Activated CD4-positive, alpha-beta memory T cell treated with anti-CD3 and anti-CD28 coated beads for 36 hours (primary cell): Measurements from ENCODE around the gene RNF225. TPM values are rescaled to one million over a fixed set of nuclear protein-coding genes. Genes with fewer than 3 reads are reported as not detected.

ENCODE experiments used
- CTCF ChIA-PET: fragments of 350-600 bp; sonication (Branson Sonifier 250); formaldehyde crosslinking; loops from one replicate; lab custom pipeline; 2021; ENCODE audit warnings: antibody characterized with exemption, inconsistent platforms; lab: Charles Lee
- POLR2A ChIA-PET: fragments of 350-600 bp; sonication (Branson Sonifier 250); formaldehyde crosslinking; loops from one replicate; lab custom pipeline; 2021; ENCODE audit warnings: antibody characterized with exemption; lab: Charles Lee
- DNase-seq: peaks from one replicate; pipeline ENCODE4 v3.0.0-alpha.2; 2020
- H3K27ac Mint-ChIP-seq: one replicate; pipeline ENCODE4 v1.8.0; 2021; ENCODE audit warnings: mixed read lengths
- H3K27me3 Mint-ChIP-seq: one replicate; pipeline ENCODE4 v1.8.0; 2021; ENCODE audit warnings: mixed read lengths
- H3K36me3 Mint-ChIP-seq: one replicate; pipeline ENCODE4 v1.8.0; 2021; ENCODE audit warnings: mixed read lengths
- H3K4me1 Mint-ChIP-seq: one replicate; pipeline ENCODE4 v1.8.0; 2021; ENCODE audit warnings: low read depth, mixed read lengths
- H3K4me3 Mint-ChIP-seq: one replicate; pipeline ENCODE4 v1.8.0; 2021; ENCODE audit warnings: mild to moderate bottlenecking, mixed read lengths
- H3K9me3 Mint-ChIP-seq: one replicate; pipeline ENCODE4 v1.8.0; 2021; ENCODE audit warnings: mixed read lengths
- intact Hi-C: fragments of 100-400 bp; cut with micrococcal nuclease; formaldehyde crosslinking; loops from one replicate; pipeline ENCODE4 v1.15.1; 2023
- total RNA-seq, 2 experiments: library from RNA; stranded (reverse); gene quantifications; one replicate each; pipeline ENCODE4 v1.2.3, GENCODE V29; 2021

The RNF225 gene
- total RNA-seq, 2 experiments from 2014 or later = 0.21 to 0.31 TPM

DNA sequence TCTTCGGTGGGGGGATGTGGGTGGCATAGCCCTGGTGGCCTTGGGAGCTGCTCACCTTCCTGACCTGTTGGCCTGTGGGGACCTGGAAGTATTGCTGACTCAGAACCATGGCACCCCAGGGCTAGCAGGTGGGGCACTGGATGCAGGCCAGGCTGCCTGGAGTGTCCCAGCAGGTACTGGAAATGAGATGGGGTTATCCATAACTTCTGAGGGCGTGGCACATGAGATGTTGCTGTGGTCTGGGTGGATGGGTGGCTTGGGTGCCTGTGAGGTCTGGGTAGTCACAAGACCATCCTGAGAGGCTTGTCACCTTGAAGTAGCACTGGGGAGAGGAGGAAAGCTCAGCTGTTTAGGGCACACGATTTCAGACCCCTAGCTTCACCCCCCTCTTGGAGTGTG is 636 bp upstream of the RNF225 start:
- no peak for DNase-seq
- intact Hi-C loops = no loop called here
- H3K4me3 Mint-ChIP-seq = no peak overlapping the region
- H3K36me3 Mint-ChIP-seq = peaks cover 47% of the 10 kb centered on the region
- POLR2A ChIA-PET = interaction anchor here (0.9 kb wide), 1 partner anchor 94 kb away, joined by 3 read pairs; no protein-coding TSS in a partner anchor
- H3K27me3 Mint-ChIP-seq = peaks cover 3% of the 10 kb centered on the region
- no peaks in the 10 kb centered on the region for H3K9me3 Mint-ChIP-seq
- peaks cover 21% of the 10 kb centered on the region for H3K4me1 Mint-ChIP-seq
- CTCF ChIA-PET = interaction anchor here (0.6 kb wide), 1 partner anchor 19 kb away, joined by 3 read pairs; no protein-coding TSS in a partner anchor
- H3K27ac Mint-ChIP-seq = no peak overlapping the region

DNA sequence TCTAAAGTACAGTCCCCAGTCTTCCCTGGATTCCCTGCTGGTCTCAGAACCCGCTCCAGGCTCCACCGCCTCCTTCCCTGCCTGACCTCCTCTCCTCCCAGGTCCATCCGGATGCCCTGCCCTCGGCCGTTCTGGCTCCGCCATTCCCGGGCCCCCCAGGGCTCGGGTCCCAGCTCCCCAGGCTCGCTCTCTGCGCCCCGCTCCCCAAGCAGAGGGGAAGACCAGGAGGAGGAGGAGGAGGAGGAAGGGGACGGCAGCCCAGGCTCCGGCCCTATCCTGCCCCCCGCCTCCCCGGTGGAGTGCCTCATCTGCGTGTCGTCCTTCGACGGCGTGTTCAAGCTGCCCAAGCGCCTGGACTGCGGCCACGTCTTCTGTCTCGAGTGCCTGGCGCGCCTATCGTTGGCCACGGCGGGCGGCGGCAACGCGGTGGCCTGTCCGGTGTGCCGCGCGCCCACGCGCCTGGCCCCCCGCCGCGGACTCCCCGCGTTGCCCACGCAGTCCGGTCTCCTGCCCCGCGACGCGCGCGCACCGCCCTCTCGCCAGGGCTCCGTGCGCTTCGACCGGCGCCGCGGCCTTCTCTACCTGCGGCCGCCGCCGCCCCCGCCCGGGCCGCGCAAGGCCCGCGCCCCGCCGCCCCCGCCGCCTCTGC is 647 bp downstream of the RNF225 start:
- no peak overlapping the region for H3K4me3 Mint-ChIP-seq
- ChIA-PET POLR2A (no interaction called here), CTCF (interaction anchor here (1.0 kb wide), 1 partner anchor 118 kb away, joined by 4 read pairs; no protein-coding TSS in a partner anchor)
- intact Hi-C loops = no loop called here
- H3K4me1 Mint-ChIP-seq = peaks cover 22% of the 10 kb centered on the region
- H3K9me3 Mint-ChIP-seq = no peaks in the 10 kb centered on the region
- H3K36me3 Mint-ChIP-seq = peaks cover 38% of the 10 kb centered on the region
- H3K27ac Mint-ChIP-seq = no peak overlapping the region
- no peak for DNase-seq
- peaks cover 3% of the 10 kb centered on the region for H3K27me3 Mint-ChIP-seq

- POLR2A ChIA-PET = no interaction called here
- H3K4me3 Mint-ChIP-seq = no peak overlapping the region
- no peak overlapping the region for H3K27ac Mint-ChIP-seq
- peaks cover 35% of the 10 kb centered on the region for H3K36me3 Mint-ChIP-seq
- intact Hi-C loops = no loop called here
- H3K27me3 Mint-ChIP-seq = peaks cover 3% of the 10 kb centered on the region
- H3K4me1 Mint-ChIP-seq = peaks cover 22% of the 10 kb centered on the region
- CTCF ChIA-PET = no interaction called here
- H3K9me3 Mint-ChIP-seq = no peaks in the 10 kb centered on the region
- no peak for DNase-seq
Observed at GRCh38 chr19:58396691-58397532, 1.5 kb downstream of the RNF225 start.

- POLR2A ChIA-PET = no interaction called here
Observed at GRCh38 chr19:58397533-58398037, 2.1 kb downstream of the RNF225 start.

DNA sequence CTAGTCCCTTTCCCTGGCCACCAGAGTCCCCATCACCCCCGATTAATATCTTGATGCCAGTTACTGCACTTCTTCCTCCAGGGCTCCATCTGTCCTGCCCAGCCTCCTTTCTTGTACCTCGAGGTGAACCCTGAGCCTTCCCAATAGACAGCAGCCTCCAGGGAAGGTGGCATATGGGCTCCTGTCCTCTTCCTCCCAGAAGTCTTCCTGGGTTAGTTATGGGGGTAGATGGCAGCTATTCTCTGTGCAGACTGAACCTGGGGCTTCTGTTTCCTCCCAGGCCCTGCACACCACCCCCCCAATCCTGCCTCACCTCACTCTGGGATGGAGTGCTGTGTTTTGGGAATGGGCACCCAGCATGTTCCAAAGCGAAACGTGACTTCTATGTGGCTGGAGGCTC is 2.6 kb downstream of the RNF225 start:
- Mint-ChIP-seq H3K27ac (no peak overlapping the region), H3K4me1 (peaks cover 20% of the 10 kb centered on the region), H3K36me3 (peaks cover 26% of the 10 kb centered on the region), H3K4me3 (no peak overlapping the region), H3K9me3 (no peaks in the 10 kb centered on the region), H3K27me3 (peaks cover 3% of the 10 kb centered on the region)
- intact Hi-C loops = no loop called here
- POLR2A ChIA-PET = no interaction called here
- CTCF ChIA-PET = no interaction called here
- no peak for DNase-seq

More at GRCh38 chr19:58397533-58398037, 2.1 kb downstream of the RNF225 start:
- DNase-seq = no peak
- Mint-ChIP-seq H3K9me3 (no peaks in the 10 kb centered on the region), H3K27me3 (peaks cover 3% of the 10 kb centered on the region), H3K4me1 (peaks cover 22% of the 10 kb centered on the region), H3K36me3 (peaks cover 31% of the 10 kb centered on the region), H3K4me3 (no peak overlapping the region), H3K27ac (no peak overlapping the region)
- intact Hi-C loops = no loop called here
- CTCF ChIA-PET = no interaction called here

- Mint-ChIP-seq H3K36me3 (peaks cover 21% of the 10 kb centered on the region), H3K4me1 (peaks cover 18% of the 10 kb centered on the region), H3K4me3 (no peak overlapping the region), H3K27ac (no peak overlapping the region), H3K27me3 (peaks cover 3% of the 10 kb centered on the region), H3K9me3 (no peaks in the 10 kb centered on the region)
- intact Hi-C loops = no loop called here
- DNase-seq = no peak
- ChIA-PET CTCF (no interaction called here), POLR2A (no interaction called here)
Observed at GRCh38 chr19:58398545-58398944, 3.1 kb downstream of the RNF225 start.

- ChIA-PET POLR2A (no interaction called here), CTCF (no interaction called here)
- intact Hi-C loops = loop anchor here (10.0 kb wide), 1 partner anchor 485 kb away; the partner anchor contains the start of gene ZNF417
- Mint-ChIP-seq H3K4me1 (peaks cover 21% of the 10 kb centered on the region), H3K4me3 (no peak overlapping the region), H3K27me3 (peaks cover 3% of the 10 kb centered on the region), H3K27ac (no peak overlapping the region), H3K9me3 (no peaks in the 10 kb centered on the region), H3K36me3 (peaks cover 8% of the 10 kb centered on the region)
- DNase-seq = no peak
Observed at GRCh38 chr19:58399903-58400302, 4.4 kb downstream of the RNF225 start.

DNA sequence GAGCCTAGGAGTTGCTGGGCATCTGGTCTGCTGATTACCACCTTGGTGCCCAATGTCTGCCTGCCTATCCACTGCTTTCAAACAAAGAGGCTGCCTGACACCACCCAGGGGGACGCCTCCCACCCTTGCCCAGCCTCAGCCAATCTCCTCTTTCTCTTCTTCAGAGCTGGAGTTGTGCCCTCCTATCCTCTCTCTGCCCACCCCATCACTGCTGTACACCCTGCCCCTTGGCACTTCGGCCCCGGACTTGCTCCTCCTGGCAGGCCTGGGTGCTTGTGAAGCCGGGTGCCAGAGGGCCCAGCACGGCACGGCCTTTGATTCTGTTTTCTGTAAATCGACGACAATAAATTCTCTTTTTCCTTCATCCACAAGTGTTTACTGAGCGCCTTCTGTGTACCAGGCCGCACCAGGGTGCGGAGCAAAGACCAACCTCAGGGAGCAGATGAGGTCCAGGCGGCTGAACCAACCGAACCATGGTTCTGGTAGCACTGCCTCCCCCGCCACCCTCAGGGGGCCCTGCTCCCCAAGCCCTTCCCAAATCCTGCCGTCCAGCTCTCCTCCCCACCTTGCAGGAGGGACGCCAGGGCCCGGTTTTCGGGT is 5.0 kb downstream of the RNF225 start:
- ChIA-PET CTCF (no interaction called here), POLR2A (no interaction called here)
- DNase-seq = no peak
- Mint-ChIP-seq H3K4me1 (peaks cover 21% of the 10 kb centered on the region), H3K27me3 (peaks cover 3% of the 10 kb centered on the region), H3K36me3 (peaks cover 5% of the 10 kb centered on the region), H3K27ac (no peak overlapping the region), H3K9me3 (no peaks in the 10 kb centered on the region), H3K4me3 (peak overlapping the region; percentile 82)
- intact Hi-C loops = loop anchor here (10.0 kb wide), 1 partner anchor 486 kb away; the partner anchor contains the start of gene ZNF417

GRCh38 chr19:58400916-58401839 is 5.7 kb downstream of the RNF225 start:
- peak overlapping the region; percentile 82 for H3K4me3 Mint-ChIP-seq
- CTCF ChIA-PET = no interaction called here
- peaks cover 2% of the 10 kb centered on the region for H3K36me3 Mint-ChIP-seq
- H3K9me3 Mint-ChIP-seq = no peaks in the 10 kb centered on the region
- peak; percentile 100 for DNase-seq
- peaks cover 18% of the 10 kb centered on the region for H3K4me1 Mint-ChIP-seq
- H3K27me3 Mint-ChIP-seq = peaks cover 3% of the 10 kb centered on the region
- intact Hi-C loops = loop anchor here (1.0 to 10.0 kb wide), 7 partner anchors 14 to 486 kb away; partner anchors contain the start of genes RPS5, ZNF274, ZNF417 and ZNF446
- POLR2A ChIA-PET = no interaction called here
- H3K27ac Mint-ChIP-seq = peak overlapping the region; percentile 77

GRCh38 chr19:58401840-58402421 is 6.5 kb downstream of the RNF225 start:
- no peak for DNase-seq
- H3K27me3 Mint-ChIP-seq = peaks cover 2% of the 10 kb centered on the region
- H3K9me3 Mint-ChIP-seq = no peaks in the 10 kb centered on the region
- POLR2A ChIA-PET = no interaction called here
- CTCF ChIA-PET = no interaction called here
- H3K27ac Mint-ChIP-seq = no peak overlapping the region
- H3K36me3 Mint-ChIP-seq = peaks cover 2% of the 10 kb centered on the region
- H3K4me3 Mint-ChIP-seq = peak overlapping the region; percentile 82
- intact Hi-C loops = loop anchor here (1.0 to 10.0 kb wide), 7 partner anchors 15 to 487 kb away; partner anchors contain the start of genes RPS5, ZNF274, ZNF417 and ZNF446
- peaks cover 20% of the 10 kb centered on the region for H3K4me1 Mint-ChIP-seq
